ENCODE data around the gene TMPRSS2.
A peak's percentile ranks its signal among the peaks of the same experiment; 100 is the strongest.
"Not testable (repeated sequence)": the region's sequence is repeated elsewhere in the genome, so short reads cannot be mapped to it uniquely, and the experiment has no call there.

The TMPRSS2 gene

GRCh38 chr21:41422546-41423304, 85.2 kb downstream of the TMPRSS2 start:
- Histone ChIP-seq H3K27ac (no peak overlapping the region), H3K36me3 (no peaks in the 10 kb centered on the region), H3K9me3 (no peaks in the 10 kb centered on the region), H3K4me3 (no peak overlapping the region), H3K4me1 (peaks cover 0 to 22% (median 13%) of the 10 kb centered on the region in 4 donors), H3K27me3 (no peaks in the 10 kb centered on the region)
- no peak for TF ChIP-seq CTCF (IDR thresholded peaks at IDR 0.05)
- DNase-seq, result peak in 1 of 2 donors; percentile 31
- intact Hi-C loops (cut with DNase I; ENCODE audit: low total_unique reads), result no loop called here

GRCh38 chr21:41420998-41421397, 87.0 kb downstream of the TMPRSS2 start:
- intact Hi-C loops (cut with DNase I; ENCODE audit: low total_unique reads); H3K9me3 ChIP-seq; H3K27me3 ChIP-seq; DNase-seq; H3K36me3 ChIP-seq: not testable (repeated sequence)
- peaks cover 0 to 12% (median 5%) of the 10 kb centered on the region in 4 donors for H3K4me1 ChIP-seq
- H3K4me3 ChIP-seq, result peak overlapping the region; percentile 57 to 87
- H3K27ac ChIP-seq, result peak overlapping the region; percentile 66 to 82

- Histone ChIP-seq H3K4me3 (peak overlapping the region; percentile 57 to 87), H3K9me3 (no peaks in the 10 kb centered on the region), H3K36me3 (no peaks in the 10 kb centered on the region), H3K4me1 (peaks cover 0 to 7% (median 0%) of the 10 kb centered on the region in 4 donors), H3K27ac (peak overlapping the region; percentile 66 to 82), H3K27me3 (no peaks in the 10 kb centered on the region)
- DNase-seq, result peak; percentile 85 to 92
- no peak for TF ChIP-seq CTCF (IDR thresholded peaks at IDR 0.05)
- intact Hi-C loops (cut with DNase I; ENCODE audit: low total_unique reads), result no loop called here
These were observed 87.8 kb downstream of the TMPRSS2 start for GRCh38 chr21:41419921-41420862.

GRCh38 chr21:41418956-41419680, 88.8 kb downstream of the TMPRSS2 start:
- Histone ChIP-seq H3K9me3 (no peaks in the 10 kb centered on the region), H3K36me3 (no peaks in the 10 kb centered on the region), H3K4me3 (no peak overlapping the region), H3K27me3 (no peaks in the 10 kb centered on the region), H3K27ac (peak overlapping the region in 1 of 2 donors; percentile 66), H3K4me1 (peaks cover 0 to 7% (median 0%) of the 10 kb centered on the region in 4 donors)
- no peak for TF ChIP-seq CTCF (IDR thresholded peaks at IDR 0.05)
- intact Hi-C loops (cut with DNase I; ENCODE audit: low total_unique reads), result no loop called here
- peak in 1 of 2 donors; percentile 60 for DNase-seq

- Histone ChIP-seq H3K27me3 (no peaks in the 10 kb centered on the region), H3K9me3 (no peaks in the 10 kb centered on the region), H3K4me3 (no peak overlapping the region), H3K36me3 (no peaks in the 10 kb centered on the region), H3K27ac (peak overlapping the region in 1 of 2 donors; percentile 66), H3K4me1 (peaks cover 0 to 7% (median 0%) of the 10 kb centered on the region in 4 donors)
- peak in 1 of 2 donors; percentile 55 for DNase-seq
- intact Hi-C loops (cut with DNase I; ENCODE audit: low total_unique reads), result no loop called here
- TF ChIP-seq CTCF (IDR thresholded peaks at IDR 0.05), result no peak
These were observed 89.6 kb downstream of the TMPRSS2 start for GRCh38 chr21:41418393-41418792.

GRCh38 chr21:41417505-41417904, 90.5 kb downstream of the TMPRSS2 start:
- intact Hi-C loops (cut with DNase I; ENCODE audit: low total_unique reads); H3K4me3 ChIP-seq; H3K4me1 ChIP-seq; H3K9me3 ChIP-seq; H3K36me3 ChIP-seq; H3K27ac ChIP-seq; DNase-seq; H3K27me3 ChIP-seq: not testable (repeated sequence)
